VCaP (cell line): Measurements from ENCODE around the gene ABCG4.

Experiments
- H3K27ac ChIP-seq: fragments of 450-650 bp; 2 replicates; pipeline ENCODE4 v1.5.1; 2017
- CTCF ChIP-seq: fragments of 450-650 bp; conservative IDR thresholded peaks from 2 replicates; pipeline ENCODE4 v1.5.1; 2017; ENCODE audit warnings: mild to moderate bottlenecking, moderate library complexity

The ABCG4 gene

DNA sequence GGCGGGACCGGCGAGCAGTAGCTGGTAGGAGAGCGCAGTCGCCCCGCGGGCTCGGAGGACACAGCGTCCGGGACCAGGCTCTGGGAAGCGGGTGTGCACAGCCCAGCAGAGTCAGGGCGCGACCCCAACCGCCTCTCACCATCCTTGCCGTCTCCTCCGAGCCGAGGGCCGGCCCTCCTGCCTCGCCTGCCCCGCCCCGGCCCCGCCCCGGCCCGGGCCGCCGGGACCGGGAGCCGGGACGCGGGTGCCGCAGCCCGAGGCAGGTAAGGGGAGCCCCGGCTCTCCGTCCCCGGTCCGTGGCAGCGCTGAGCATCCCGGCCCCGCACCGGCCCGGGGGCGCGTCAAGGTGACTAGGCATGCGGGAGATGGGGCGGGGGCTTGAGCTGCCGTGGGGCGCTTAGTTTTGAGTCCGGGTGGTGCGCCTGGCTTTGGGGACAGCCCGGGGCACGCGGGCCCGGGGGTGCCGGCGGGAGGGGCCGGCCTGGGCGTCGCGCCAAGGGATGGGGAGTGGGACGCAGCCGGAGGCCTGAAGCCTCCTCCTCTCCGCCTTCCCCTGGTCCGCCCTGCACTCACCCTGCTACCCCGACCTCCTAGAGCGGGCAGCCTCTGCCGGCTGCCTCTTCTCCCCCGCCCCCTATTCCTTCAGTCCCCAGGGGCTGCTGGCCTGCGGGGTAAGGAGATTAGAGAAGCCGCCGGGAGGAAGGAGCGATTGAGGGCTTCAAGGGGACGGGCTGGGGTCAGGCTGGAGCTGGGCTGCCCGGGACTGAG is at the start of gene ABCG4:
Gene ABCG4, plus strand, starts transcription at position 35 of the 768 bp plus-strand sequence. CDS start 914 bp downstream, outside the sequence.
- no peak for TF ChIP-seq CTCF
- peak within 1 kb of the TSS; percentile 47; the same call in 1 of the 2 replicates for H3K27ac ChIP-seq

- no peak for TF ChIP-seq CTCF
- peak overlapping the region; percentile 99 for H3K27ac ChIP-seq
Observed at GRCh38 chr11:119099711-119100110, 49.1 kb upstream of the ABCG4 start.

DNA sequence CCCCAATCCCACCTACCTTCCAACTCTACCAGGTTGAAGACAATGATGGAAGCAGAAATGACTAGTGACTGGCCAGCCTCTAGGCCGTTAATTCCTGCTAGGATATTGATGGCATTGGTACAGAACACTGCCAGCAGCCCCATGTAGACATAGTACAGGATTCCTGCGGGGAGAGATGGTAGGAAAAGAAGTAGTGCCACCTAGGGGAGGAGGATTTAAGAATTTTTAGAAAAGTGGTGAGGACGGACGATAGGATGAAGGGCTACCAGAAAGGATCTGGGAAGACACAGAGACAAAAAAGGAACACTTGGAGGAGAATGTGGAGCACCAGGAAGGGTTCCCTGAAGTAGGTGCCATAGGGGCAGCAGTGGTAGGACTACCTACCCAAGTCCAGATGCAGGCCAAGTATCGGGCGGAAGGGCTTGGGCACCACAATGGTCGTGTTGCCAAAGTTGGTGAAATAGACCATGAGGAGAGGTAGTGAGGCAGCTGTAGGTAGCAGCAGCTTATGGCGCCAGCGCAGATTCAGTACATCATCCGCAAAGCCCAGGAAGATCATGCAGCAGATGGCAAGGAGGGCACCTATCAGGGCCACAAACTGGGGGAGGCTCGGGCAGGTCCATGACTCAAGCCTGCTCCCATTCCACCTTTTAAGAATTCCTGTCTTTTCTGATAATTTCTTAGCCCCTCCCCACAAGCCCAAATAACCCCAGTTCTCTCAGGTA is 48.4 kb upstream of the ABCG4 start:
- peak overlapping the region; percentile 99 for H3K27ac ChIP-seq
- peak; percentile 83 for TF ChIP-seq CTCF

- TF ChIP-seq CTCF = no peak; the same call in 1 of the 2 replicates
- H3K27ac ChIP-seq = peak overlapping the region; percentile 99
Observed at GRCh38 chr11:119100994-119101758, 47.7 kb upstream of the ABCG4 start.

DNA sequence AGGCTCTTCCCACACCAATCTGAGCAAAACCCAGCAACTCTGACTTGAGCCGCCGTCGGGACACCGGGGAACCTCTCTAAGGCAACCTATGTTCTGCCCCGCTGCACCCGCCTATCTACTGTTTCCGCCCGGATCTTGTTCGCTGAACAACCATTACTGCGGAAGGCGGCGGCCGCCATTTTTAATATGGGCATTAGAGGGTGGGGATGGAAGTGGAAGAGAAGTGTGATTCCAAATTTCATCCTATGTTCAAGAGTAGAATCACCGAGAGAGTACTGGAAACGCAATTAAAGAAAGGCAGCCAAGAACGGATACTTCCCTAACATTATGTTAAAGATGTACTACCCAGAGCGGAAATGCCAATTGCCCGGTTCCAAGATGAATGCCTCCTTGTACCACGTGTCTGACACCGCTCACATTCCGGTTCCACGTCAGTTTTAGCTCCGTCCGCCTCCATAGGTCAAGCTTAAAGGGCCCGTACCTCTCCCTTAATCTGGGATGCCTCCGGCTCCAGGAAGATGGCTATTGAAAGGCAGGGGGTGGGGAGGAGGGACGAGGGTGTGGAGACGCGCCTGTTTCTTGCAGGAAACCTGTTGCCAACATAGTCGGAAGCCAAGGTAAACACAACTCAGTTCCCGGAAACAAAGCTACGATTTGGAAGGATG is 47.0 kb upstream of the ABCG4 start, which contains the start of gene DPAGT1:
Gene DPAGT1, minus strand, starts transcription at position 95 of the 665 bp plus-strand sequence. CDS start 198 bp downstream, outside the sequence.
- peak within 1 kb of the TSS; percentile 99 for H3K27ac ChIP-seq
- TF ChIP-seq CTCF = no peak

DNA sequence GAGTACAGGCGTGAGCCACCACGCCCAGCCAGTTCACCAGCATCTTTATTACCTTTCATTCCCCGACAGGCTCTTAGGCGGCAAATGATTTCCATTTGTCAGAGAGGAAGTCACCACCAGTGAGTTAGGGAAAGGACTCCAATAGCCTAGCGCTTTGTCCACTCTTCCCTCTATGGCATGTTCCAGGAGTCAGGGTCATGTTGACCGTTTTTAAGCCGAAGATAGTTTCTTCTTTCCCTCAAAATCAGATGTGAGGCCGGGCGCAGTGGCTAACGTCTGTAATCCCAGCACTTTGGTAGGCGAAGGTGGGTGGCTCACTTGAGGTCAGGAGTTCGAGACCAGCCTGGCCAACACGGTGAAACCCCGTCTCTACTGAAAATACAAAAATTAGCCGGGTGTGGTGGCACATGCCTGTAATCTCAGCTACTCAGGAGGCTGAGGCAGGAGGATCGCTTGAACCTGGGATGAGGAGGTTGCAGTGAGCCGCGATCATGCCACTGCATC is 45.6 kb upstream of the ABCG4 start:
- H3K27ac ChIP-seq = peak overlapping the region; percentile 99

DNA sequence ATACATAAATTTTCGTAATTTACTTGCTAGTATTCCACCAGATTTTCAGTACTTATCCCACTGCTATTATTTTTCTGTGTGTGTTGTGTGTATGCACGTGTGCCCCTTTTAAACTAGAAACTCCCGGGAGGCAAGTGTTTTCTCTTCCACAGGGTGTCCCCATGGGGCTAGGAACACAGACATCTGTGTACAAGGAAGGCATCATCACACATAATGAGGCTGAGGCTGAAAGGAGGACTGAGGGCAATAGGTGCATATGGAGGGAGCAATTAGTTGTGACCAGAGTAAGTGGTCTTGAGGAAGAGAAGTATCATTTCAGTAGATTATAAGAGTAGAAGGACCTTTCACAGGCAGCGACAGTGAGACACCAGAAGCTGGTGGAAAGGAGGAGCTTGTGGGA is 45.1 kb upstream of the ABCG4 start:
- peak overlapping the region; percentile 99 for H3K27ac ChIP-seq
- TF ChIP-seq CTCF = no peak
